Stimulated activated CD4-positive, alpha-beta T cell treated with anti-CD3 and anti-CD28 coated beads, TNF-alpha, amount 100 ng/mL, for 1 hour (primary cell): Measurements from ENCODE around the gene TECPR1.

ENCODE experiments used
- DNase-seq, 3 donors: peaks; one replicate each; pipeline ENCODE4 v3.0.0-alpha.2; 2020; ENCODE audit warnings: low read depth in 3 of 3, low spot score in 1 of 3

The TECPR1 gene

DNA sequence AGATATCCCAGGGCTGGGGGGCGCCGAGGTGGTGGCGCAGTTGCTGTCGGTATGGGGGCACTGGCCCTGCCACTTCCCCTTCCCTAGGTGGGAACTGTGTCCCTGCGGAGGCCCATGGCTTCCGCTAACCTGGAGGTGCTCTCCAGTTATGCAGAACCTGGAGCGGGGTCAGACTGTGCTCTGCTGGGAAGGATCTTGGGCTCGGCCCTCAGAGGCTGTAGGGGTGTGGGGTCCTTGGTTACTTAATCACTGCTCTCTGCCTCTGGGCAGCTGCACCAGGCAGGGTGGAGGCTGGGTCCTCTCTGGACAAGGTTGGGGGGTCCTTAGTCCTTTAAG lies 31.8 kb upstream of the TECPR1 start:
- no peak for DNase-seq

DNA sequence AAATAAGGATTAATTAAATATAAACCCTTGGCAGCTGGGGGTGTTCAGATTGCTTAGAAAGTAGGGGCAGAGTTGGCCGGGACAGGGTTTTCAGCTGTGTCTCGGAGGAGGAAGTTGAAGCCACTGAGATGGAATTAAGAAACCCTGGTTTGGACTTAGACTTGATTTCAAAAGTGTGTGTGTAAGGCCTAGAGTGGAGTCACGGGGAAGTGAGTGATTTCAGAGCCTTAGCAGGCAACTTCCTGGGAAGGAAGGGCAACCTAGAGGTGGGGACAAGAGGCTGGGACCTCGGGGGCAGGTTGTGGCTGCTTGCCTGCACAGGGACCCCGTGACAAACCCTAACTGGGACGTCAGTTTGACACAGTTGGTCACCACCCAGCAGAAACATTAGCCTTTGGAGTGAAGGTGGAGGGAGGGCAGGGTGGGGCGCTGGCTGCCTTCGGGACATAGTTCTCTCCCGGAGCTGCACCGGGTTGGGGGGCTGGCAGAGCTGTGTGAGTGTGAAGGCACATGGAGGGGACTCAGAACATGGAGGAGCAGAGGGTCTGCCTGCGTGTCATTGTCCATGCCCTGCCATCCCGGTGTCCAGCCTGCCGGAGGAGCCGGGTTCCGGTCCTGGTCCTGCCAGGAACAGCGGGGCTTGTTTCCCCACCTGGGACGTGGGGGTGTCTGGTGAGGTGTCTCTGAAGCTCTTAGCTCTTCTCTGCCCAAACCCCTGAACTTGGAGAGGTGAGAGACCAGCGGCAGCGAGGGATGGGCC lies 31.3 kb upstream of the TECPR1 start:
- no peak for DNase-seq

DNA sequence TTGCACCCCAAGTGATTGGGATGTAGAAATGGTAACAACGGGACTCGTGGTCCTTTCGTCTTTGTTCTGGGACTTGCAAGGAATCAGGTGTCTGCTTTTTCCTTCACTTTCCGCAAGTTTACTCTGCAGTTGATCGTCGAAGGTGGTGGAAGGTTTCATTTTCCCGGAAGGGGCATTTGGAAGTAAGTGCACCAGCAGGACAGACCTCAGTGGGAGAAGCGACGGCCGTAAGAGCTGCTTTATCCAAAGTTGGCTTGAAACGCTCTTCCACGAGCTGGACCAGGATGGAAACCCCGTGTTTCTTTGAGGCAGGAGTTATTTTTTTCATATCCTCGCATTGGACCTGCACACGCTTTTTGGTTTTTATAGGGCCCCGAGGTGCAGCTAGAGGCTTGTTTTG lies 30.7 kb upstream of the TECPR1 start:
- no peak for DNase-seq

DNA sequence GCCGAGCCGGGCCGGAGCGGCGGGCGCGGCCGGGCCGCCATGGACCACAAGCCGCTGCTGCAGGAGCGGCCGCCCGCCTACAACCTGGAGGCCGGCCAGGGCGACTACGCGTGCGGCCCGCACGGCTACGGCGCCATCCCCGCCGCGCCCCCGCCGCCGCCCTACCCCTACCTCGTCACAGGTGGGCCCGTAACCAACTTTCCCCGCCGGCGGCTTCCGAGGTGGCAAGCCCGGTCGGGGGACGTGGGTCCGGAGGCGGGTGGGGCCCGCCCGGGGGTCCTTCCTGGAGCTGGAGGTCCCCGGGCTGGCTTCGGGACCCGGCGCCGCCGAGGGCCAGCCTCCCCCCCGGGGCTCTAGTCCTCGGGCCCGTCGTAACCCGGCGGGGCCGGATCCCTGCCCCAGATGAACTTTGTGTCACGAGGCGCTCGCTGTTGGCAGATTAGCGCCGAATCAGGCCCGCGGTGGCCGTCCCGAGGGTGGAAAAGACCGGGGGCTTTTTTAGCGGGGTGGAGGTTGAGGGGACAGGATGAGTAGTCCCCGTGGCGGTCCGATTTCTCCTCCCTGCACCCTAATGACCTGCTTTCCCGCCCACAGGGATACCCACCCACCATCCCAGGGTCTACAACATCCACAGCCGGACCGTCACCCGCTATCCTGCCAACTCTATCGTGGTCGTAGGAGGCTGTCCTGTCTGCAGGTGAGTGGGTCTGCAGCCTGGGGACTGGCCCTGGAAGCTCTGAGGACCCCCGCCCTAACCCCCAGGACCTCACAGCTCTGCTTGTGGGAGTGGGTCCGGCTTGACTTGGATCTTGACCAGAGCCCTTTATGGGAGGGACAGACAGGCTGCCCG lies 29.9 kb upstream of the TECPR1 start:
- DNase-seq: peak in 2 of 3 donors; percentile 18 to 23

DNA sequence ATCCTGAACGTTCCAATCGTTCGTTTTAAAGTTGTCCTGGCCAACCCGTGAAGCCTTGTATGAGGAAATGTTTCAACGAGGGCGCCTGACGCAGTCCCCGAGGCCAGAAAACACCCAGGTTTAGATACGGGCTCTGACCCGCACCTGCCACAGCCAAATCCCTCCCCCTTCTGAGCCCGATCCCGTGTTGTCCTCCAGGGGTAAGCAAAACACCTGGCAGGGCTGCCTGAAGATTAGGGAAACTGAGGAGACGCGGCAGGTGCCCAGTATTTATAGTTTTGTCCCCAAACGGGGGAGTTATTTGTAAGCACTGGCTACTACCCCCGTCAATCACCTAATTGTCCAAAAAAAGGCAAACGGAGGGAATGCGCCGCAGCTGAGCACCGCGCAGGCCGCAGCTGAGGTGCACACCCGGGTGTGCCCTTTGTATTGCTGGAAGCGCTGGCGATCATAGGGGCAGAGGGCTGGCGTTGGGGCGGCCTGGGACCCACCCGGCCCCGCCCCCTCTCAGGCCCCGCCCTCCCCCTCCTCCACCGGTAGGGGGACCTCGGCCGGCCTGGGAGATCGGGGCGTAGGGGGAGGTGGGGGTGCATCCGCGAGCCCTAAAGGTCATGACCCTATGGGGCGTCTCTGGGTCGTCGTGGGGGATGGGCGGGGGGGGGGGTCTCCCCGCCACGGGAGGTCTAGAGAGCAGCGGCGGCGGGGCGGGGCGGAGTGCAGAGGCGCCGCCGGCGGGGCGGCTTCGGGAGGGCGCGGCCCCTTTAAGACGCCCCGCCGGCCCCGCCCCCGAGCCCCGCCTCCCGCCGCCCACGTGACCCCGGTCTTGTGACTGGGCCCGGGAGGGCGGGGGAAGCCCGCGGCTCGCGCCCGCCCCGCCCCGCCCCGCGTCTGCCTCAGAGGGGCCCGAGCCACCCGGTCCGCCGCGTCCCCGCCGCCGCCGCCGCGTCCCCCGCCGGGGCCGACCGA lies 29.0 kb upstream of the TECPR1 start, which contains the start of gene BRI3:
Gene BRI3, plus strand, starts transcription at position 896 of the 966 bp plus-strand sequence. CDS start 110 bp downstream, outside the sequence.
- peak; percentile 81 to 96 (median 83) for DNase-seq

DNA sequence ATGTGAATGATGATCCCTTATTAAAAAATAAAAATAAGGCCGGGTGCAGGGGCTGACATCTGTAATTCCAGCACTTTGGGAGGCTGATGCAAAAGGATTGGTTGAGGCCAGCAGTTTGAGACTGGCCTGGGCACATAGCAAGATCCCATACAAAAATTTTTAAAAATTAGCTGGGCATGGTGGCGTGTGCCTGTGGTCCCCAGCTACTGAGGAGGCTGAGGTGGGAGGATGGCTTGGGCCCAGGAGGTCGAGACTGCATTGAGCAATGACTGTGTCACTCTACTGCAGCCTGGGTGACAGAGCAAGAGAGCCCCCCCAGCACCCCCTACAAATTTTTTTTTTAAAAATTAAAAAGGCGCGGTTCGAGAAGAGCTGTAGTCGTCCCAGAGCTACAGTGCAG lies 28.3 kb upstream of the TECPR1 start:
- DNase-seq: no peak

DNA sequence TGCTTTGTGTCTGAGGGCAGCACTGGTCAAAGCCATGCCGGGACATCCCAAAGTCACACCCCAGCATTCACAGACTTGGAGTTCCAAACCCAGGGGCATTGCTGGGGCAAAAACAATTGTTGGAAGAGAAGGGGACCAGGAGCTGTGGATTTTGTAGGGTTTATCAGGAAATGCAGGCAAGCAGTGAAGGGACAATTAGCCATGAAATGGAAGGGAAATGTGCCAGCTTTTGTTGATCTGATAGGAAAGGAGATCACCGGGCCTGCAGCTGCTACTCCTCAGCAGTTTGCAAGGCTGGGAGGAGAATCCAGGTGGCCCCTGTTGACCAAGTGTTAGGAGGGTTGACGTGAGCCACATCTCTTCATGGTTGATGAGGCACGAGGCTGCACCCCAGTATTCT lies 26.9 kb upstream of the TECPR1 start:
- DNase-seq: no peak

DNA sequence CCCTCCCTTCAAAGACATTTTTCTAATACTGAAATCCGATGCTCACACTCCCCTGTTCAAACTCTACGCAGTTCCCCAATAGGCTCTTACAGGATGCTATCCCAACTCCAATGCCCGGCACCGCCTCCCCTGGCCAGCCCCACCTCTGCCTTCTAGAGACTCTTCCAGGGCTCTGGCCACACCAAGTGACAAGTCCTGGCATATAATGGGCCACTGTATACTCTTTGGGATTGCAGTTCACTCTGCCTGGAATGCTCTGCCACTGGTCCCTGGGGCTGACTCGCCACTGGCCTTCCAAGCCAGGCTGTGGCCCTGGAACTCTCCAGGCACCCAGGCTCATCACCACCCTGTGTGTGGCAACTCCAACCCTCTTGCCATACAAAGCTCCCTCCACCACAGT lies 26.4 kb upstream of the TECPR1 start:
- DNase-seq: no peak

DNA sequence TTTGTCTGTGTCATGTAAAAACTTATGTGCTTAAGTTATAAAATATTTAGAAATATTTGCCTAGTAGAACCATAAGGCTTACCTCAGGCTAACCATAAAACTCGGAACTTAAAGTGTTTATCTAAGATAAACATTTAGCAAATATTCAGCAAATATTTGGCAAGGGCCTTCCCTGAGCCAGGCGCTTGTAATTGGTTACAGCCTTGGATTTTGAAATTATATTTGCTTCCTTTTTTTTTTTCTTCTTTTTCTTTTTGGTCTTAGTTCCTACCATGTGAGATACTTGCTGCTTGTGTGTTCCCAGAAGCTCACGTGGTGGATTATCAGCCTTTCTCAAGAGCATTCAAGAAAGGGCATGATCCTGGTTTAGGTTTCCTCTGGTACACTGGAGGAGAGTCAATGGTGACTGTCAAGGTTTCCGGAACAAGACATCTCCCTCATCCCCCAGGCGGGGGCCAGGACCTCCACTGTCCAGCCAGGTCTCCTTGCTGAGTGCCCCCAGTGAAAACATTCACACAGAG lies 24.3 kb upstream of the TECPR1 start:
- no peak for DNase-seq

DNA sequence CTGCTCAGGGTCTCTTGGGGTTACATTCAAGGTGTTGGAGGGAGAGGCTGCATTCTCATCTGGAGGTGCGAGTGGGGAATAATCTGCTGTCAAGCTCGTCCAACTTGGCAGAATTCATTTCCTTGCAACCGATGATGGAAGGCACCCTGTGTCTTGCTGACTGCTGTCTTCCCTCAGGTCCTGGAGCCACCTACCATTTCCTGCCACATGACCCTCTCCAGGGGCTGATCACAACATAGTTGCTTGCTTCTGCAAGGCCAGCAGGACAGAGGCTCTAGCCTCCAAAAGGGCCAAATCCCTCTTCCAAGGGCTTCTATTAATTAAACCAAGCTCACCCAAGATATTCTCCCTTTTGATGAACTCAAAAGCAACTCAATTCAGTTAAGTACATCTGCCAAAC lies 15.3 kb upstream of the TECPR1 start:
- no peak for DNase-seq

DNA sequence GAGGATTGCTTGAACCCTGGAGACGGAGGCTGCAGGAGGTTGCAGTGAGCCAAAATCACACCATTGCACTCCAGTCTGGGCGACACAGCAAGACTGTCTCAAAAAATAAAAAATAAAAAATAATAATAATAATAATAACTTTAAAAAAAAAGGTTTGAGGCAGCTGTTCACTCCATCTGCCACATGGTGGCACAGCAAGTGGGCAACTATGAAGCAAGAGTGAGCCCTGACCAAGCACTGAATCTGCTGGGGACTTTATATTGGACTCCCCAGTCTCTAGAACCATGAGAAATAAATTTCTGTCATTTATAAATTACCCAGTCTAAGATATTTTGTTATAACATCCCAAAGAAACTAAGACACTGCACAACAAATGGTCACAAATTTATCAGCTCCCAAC lies 14.8 kb upstream of the TECPR1 start:
- no peak for DNase-seq

DNA sequence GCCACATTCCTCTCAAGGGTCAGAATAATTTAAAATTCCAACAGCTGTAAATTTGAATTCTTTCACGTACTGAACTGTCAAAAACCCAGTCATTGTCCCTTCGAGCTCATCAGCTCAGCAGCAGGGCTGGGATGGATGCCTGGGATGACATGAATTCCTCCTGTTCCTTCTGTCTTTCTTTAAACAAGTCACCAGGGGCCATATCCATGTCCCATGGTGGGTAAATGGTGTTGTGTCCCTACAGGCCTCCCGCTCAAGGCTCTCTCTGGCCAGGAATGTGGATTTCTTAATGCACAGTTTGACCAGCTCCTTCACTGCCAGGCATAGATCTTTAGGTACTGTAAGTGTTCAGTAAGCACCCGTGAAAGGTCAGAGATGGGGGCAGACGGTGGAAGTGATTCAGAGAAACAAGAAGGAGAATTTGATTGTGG lies 13.8 kb upstream of the TECPR1 start:
- DNase-seq: no peak

DNA sequence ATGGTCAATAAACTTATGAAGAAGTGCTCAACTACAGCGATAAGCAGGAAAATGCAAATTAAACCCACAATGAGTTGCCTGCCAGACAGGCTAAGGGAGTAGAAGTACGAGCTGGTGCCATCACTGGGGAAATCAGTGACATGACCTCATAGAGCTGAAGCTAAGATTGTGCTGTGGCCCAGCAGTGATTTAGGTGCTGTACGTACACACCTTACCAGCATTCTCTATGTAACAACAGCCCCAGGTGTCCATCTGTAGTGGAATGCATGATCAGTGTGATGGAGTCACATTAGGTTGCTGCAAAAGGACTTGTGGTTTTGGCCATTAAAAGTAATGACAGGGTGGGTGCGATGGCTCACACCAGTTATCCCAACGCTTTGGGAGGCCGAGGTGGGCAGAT lies 5.7 kb upstream of the TECPR1 start:
- DNase-seq: no peak

DNA sequence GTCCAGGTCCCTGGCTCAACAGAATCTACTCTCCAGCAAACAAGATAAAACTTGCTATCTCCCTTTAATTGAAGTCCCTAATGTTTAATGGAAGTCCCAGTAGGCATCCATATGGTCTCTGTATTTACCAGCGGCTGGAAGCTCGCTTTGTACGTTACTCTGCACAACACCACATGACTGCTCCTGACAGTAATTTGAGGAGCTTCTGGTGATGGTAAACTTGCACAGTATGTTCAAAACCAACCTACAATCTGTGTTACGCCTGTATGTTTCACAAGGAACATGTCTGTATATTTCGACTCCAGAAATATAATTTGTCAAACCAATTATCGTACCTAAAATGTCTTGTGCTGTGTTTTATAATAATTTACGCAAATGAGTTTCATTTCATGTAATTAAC lies 4.4 kb upstream of the TECPR1 start:
- DNase-seq: no peak

DNA sequence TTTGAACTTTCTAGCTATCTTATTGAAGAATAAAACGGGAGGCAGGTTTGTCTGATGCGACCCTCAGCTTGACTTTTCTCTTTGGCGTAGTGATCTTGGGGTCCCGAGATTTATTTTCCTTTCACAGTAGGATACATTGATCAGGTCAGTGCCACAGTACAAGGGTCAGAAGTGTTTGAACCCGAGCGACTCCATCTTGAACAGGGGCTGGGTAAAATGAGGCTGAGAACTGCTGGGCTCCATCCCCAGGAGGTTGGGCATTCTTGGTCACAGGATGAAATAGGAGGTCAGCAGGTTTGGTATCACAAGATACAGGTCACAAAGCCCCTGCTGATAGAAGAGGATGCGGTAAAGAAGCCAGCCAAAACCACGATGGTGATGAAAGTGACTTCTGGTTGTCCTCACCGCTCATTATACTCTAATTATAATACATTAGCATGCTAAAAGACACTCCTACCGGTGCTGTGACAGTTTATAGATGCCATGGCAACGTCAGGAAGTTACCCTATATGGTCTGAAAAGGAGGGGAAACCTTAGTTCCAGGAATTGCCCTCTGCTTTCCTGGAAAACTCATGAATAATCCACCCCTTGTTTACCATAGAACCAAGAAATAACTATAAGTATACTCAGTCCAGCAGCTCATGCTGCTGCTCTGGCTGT lies 3.0 kb upstream of the TECPR1 start:
- DNase-seq: no peak

DNA sequence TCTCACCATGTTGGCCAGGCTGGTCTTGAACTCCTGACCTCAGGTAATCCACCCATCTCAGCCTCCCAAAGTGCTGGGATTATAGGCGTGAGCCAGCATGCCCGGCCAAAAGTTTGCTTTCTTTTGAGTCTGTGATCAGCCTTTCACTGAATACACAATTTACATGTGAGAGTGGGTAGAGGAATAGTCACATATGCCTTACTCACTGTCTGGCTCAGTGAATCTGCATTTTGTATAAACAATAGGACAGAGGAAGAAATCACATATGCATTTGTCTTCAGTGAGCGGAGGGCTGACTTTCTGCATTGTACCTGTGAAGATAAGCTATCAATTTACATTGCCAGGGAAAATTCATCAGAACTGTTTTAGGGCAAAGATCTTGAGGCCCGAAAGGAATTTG lies 2.5 kb upstream of the TECPR1 start:
- DNase-seq: no peak

DNA sequence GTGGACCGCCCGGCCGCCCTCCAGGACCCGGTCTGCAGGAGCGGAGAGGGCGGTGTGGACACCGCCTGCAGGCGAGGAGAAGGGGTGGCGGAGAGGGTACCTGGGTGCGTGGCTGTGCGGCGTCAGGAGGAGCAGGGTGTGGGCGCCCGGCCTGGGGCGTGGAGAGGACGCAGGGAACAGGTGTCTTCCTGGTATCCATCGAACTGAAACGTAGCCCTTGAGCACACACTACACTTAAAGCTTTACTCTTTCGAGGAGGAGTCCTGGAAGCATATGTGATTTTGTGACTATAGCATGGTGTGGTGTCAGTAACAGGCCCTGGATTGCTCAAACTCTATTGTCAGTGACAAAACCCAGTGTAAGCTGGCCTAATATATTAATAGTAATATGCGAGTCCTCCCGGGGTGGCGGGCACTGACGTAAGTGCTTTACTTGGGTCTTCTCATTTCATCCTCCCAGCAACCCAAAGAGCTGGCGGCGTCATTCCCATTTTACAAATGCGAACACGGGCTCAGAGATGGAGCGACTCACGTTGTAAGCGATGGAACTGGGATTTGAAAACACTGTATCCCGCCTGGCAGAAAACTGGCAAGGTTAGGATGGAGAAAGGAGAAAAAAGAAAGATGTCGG lies 508 bp upstream of the TECPR1 start:
- DNase-seq: no peak

DNA sequence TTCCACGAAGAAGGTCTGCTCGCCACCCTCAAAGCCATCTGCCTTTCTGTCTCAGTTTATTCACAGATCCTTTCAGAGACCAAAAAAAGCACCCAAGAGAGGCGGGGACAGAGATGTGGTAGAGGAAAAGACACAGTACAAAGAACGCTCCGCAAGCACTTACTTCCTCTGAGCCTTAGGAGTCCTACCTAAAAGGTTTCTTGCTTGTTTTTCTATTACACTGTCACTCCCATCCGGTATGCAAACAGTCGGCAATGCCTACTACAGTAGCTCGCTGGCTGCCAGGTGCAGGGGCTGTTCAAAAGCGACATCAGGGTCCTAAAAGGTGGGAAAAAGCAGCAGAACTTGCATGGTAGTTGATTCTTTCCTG lies 816 bp downstream of the TECPR1 start:
- DNase-seq: peak in 1 of 3 donors; percentile 12

DNA sequence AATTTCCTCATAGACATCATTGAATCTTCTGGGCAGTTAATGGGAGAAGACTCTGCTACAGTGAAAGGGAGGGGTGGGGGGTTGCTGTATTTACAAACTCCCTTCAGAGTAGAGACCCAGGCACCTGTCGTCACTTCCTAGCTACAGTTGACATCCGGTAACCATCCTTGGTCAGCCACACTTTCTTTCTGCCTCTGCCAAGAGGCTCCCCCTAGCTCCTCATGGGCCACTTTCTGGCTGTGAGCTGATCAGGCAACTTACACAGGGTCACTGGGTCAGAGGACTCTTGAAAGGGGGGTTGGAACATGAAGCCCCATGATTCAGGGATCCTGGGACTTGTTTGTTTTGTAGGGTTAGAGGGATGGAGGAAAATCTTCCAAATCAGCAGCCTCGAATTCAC lies 1.2 kb downstream of the TECPR1 start:
- DNase-seq: no peak

DNA sequence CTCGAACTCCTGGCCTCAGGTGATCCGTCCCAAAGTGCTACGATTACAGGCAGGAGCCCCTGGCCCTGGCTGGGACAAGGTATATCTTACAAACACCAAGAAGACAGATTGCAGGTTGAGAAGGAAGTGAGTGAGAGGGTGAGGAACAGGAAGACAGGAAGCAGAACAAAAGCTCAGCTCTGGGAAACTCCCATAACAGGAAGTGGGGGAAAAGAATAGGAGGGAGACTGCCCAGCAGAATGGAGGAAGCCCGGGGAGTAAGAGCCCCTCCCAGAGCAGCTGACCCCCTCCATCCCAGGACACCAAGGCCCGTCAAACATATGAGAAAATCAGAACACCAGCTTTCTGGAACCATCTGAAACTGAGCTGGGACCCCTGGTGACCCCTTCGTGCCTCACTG lies 2.9 kb downstream of the TECPR1 start:
- no peak for DNase-seq
